Thyroid gland (tissue), 4 donors: ENCODE results near the gene GLB1L3.

ENCODE experiments used
- CTCF ChIP-seq, 6 experiments: fragments of 200-600 bp in 3 of 6; fragments of 450-650 bp in 3 of 6; sonication (generic) in 3 of 6; IDR thresholded peaks; one replicate each; pipeline ENCODE4 v1.5.1; 2016 to 2019; ENCODE audit warnings: antibody characterized with exemption in 6 of 6, mild to moderate bottlenecking in 2 of 6, inconsistent platforms in 1 of 6, moderate library complexity in 1 of 6
- POLR2A ChIP-seq, 2 donors: fragments of 450-650 bp; IDR thresholded peaks; one replicate each; pipeline ENCODE4 v1.6.1; 2017; ENCODE audit warnings: antibody characterized with exemption in 2 of 2, mild to moderate bottlenecking in 2 of 2, moderate library complexity in 1 of 2

- TF ChIP-seq CTCF (IDR thresholded peaks at IDR 0.05) (no peak), POLR2A (IDR thresholded peaks at IDR 0.05) (no peak)
These were observed 38.6 kb upstream of the GLB1L3 start for GRCh38 chr11:134237557-134237922.
